HK-2 (cell line): ENCODE measurements around the gene ETS2.

Experiments used
- DNase-seq: peaks from one replicate; pipeline ENCODE4 v3.0.0-alpha.2; 2018; ENCODE audit not compliant: unreplicated experiment

The ETS2 gene

GRCh38 chr21:38802050-38803026, 3.4 kb upstream of the ETS2 start:
- no peak for DNase-seq

- DNase-seq: no peak
These were observed 2.6 kb upstream of the ETS2 start for GRCh38 chr21:38803075-38803660.

- no peak for DNase-seq
These were observed 1.5 kb upstream of the ETS2 start for GRCh38 chr21:38804030-38804788.

GRCh38 chr21:38804789-38805327, 871 bp upstream of the ETS2 start:
- peak; percentile 65 for DNase-seq

- no peak for DNase-seq
These were observed 618 bp downstream of the ETS2 start for GRCh38 chr21:38806153-38806941.

GRCh38 chr21:38806942-38807284, 1.2 kb downstream of the ETS2 start:
- DNase-seq: no peak

- DNase-seq: no peak
These were observed 1.7 kb downstream of the ETS2 start for GRCh38 chr21:38807441-38807871.

GRCh38 chr21:38807986-38808385, 2.3 kb downstream of the ETS2 start:
- no peak for DNase-seq

- no peak for DNase-seq
These were observed 3.6 kb downstream of the ETS2 start for GRCh38 chr21:38809198-38809878.

GRCh38 chr21:38810034-38810825, 4.5 kb downstream of the ETS2 start:
- no peak for DNase-seq

GRCh38 chr21:38810826-38811164, 5.1 kb downstream of the ETS2 start:
- DNase-seq: no peak

GRCh38 chr21:38811257-38811656, 5.5 kb downstream of the ETS2 start:
- no peak for DNase-seq

GRCh38 chr21:38813143-38813542, 7.4 kb downstream of the ETS2 start:
- DNase-seq: no peak

GRCh38 chr21:38813547-38813946, 7.8 kb downstream of the ETS2 start:
- DNase-seq: no peak

- DNase-seq: no peak
These were observed 8.7 kb downstream of the ETS2 start for GRCh38 chr21:38814126-38815059.

- DNase-seq: no peak
These were observed 9.3 kb downstream of the ETS2 start for GRCh38 chr21:38815060-38815405.

- DNase-seq: no peak
These were observed 10.8 kb downstream of the ETS2 start for GRCh38 chr21:38816400-38816977.
